Neuron (in vitro differentiated cells): ENCODE results near the gene SLC5A9.

ENCODE experiments used
- H2AFZ ChIP-seq: one replicate; pipeline ENCODE4 v1.6.1; 2013; ENCODE audit warnings: low read depth, mild to moderate bottlenecking, inconsistent platforms, low read length, moderate library complexity
- H3K27me3 ChIP-seq: one replicate; pipeline ENCODE4 v1.6.1; 2013; ENCODE audit warnings: low read length; ENCODE audit not compliant: insufficient read depth
- H3K36me3 ChIP-seq: one replicate; pipeline ENCODE4 v1.6.1; 2013; ENCODE audit warnings: low read length; ENCODE audit not compliant: insufficient read depth
- H3K4me1 ChIP-seq: one replicate; pipeline ENCODE4 v1.6.1; 2013; ENCODE audit warnings: low read length; ENCODE audit not compliant: insufficient read depth
- H3K4me3 ChIP-seq: 2 replicates; pipeline ENCODE4 v1.5.1; 2013; ENCODE audit warnings: mild to moderate bottlenecking, low read length, moderate library complexity
- H3K9me3 ChIP-seq: one replicate; pipeline ENCODE4 v1.6.1; 2013; ENCODE audit warnings: low read length

Gene SLC5A9

GRCh38 chr1:48216941-48217340 lies 5.6 kb upstream of the SLC5A9 start:
- Histone ChIP-seq H3K36me3 (no peaks in the 10 kb centered on the region), H2AFZ (no peak overlapping the region), H3K4me1 (no peaks in the 10 kb centered on the region), H3K9me3 (no peaks in the 10 kb centered on the region), H3K4me3 (no peak overlapping the region), H3K27me3 (peaks cover 5% of the 10 kb centered on the region)

GRCh38 chr1:48217856-48218255 lies 4.7 kb upstream of the SLC5A9 start:
- Histone ChIP-seq H3K27me3 (peaks cover 5% of the 10 kb centered on the region), H3K9me3 (no peaks in the 10 kb centered on the region), H2AFZ (no peak overlapping the region), H3K4me3 (no peak overlapping the region), H3K36me3 (no peaks in the 10 kb centered on the region), H3K4me1 (no peaks in the 10 kb centered on the region)

- Histone ChIP-seq H2AFZ (no peak overlapping the region), H3K36me3 (no peaks in the 10 kb centered on the region), H3K9me3 (no peaks in the 10 kb centered on the region), H3K4me3 (no peak overlapping the region), H3K27me3 (peaks cover 5% of the 10 kb centered on the region), H3K4me1 (no peaks in the 10 kb centered on the region)
Measured at GRCh38 chr1:48219803-48220202, 2.7 kb upstream of the SLC5A9 start.

GRCh38 chr1:48221122-48221521 lies 1.4 kb upstream of the SLC5A9 start:
- H3K4me3 ChIP-seq = no peak overlapping the region
- H3K36me3 ChIP-seq = no peaks in the 10 kb centered on the region
- H3K4me1 ChIP-seq = no peaks in the 10 kb centered on the region
- no peaks in the 10 kb centered on the region for H3K9me3 ChIP-seq
- H2AFZ ChIP-seq = no peak overlapping the region
- peaks cover 3% of the 10 kb centered on the region for H3K27me3 ChIP-seq

GRCh38 chr1:48221657-48222056 lies 859 bp upstream of the SLC5A9 start:
- Histone ChIP-seq H3K4me1 (no peaks in the 10 kb centered on the region), H3K4me3 (no peak overlapping the region), H3K27me3 (peaks cover under 1% of the 10 kb centered on the region), H3K9me3 (no peaks in the 10 kb centered on the region), H3K36me3 (no peaks in the 10 kb centered on the region), H2AFZ (no peak overlapping the region)

- Histone ChIP-seq H3K36me3 (no peaks in the 10 kb centered on the region), H3K4me1 (no peaks in the 10 kb centered on the region), H3K4me3 (no peak overlapping the region), H2AFZ (no peak overlapping the region), H3K9me3 (no peaks in the 10 kb centered on the region), H3K27me3 (no peaks in the 10 kb centered on the region)
Measured at GRCh38 chr1:48223366-48224240, 1.1 kb downstream of the SLC5A9 start.

GRCh38 chr1:48224791-48225190 lies 2.3 kb downstream of the SLC5A9 start:
- H3K27me3 ChIP-seq = no peaks in the 10 kb centered on the region
- no peaks in the 10 kb centered on the region for H3K36me3 ChIP-seq
- no peak overlapping the region for H2AFZ ChIP-seq
- no peak overlapping the region for H3K4me3 ChIP-seq
- no peaks in the 10 kb centered on the region for H3K4me1 ChIP-seq
- H3K9me3 ChIP-seq = no peaks in the 10 kb centered on the region

- no peaks in the 10 kb centered on the region for H3K36me3 ChIP-seq
- no peak overlapping the region for H2AFZ ChIP-seq
- no peaks in the 10 kb centered on the region for H3K4me1 ChIP-seq
- no peak overlapping the region for H3K4me3 ChIP-seq
- no peaks in the 10 kb centered on the region for H3K9me3 ChIP-seq
- no peaks in the 10 kb centered on the region for H3K27me3 ChIP-seq
Measured at GRCh38 chr1:48225579-48225978, 3.1 kb downstream of the SLC5A9 start.

- Histone ChIP-seq H3K9me3 (no peaks in the 10 kb centered on the region), H3K4me1 (no peaks in the 10 kb centered on the region), H3K27me3 (no peaks in the 10 kb centered on the region), H3K4me3 (no peak overlapping the region), H3K36me3 (no peaks in the 10 kb centered on the region), H2AFZ (no peak overlapping the region)
Measured at GRCh38 chr1:48227165-48228013, 4.9 kb downstream of the SLC5A9 start.

GRCh38 chr1:48228156-48228555 lies 5.6 kb downstream of the SLC5A9 start:
- H3K9me3 ChIP-seq = no peaks in the 10 kb centered on the region
- H3K4me3 ChIP-seq = no peak overlapping the region
- H3K27me3 ChIP-seq = no peaks in the 10 kb centered on the region
- no peaks in the 10 kb centered on the region for H3K4me1 ChIP-seq
- no peak overlapping the region for H2AFZ ChIP-seq
- no peaks in the 10 kb centered on the region for H3K36me3 ChIP-seq

GRCh38 chr1:48229317-48229716 lies 6.8 kb downstream of the SLC5A9 start:
- Histone ChIP-seq H3K4me1 (no peaks in the 10 kb centered on the region), H3K27me3 (no peaks in the 10 kb centered on the region), H2AFZ (no peak overlapping the region), H3K4me3 (no peak overlapping the region), H3K36me3 (no peaks in the 10 kb centered on the region), H3K9me3 (no peaks in the 10 kb centered on the region)

- Histone ChIP-seq H3K9me3 (no peaks in the 10 kb centered on the region), H3K4me1 (no peaks in the 10 kb centered on the region), H2AFZ (no peak overlapping the region), H3K27me3 (no peaks in the 10 kb centered on the region), H3K4me3 (no peak overlapping the region), H3K36me3 (no peaks in the 10 kb centered on the region)
Measured at GRCh38 chr1:48230236-48230635, 7.7 kb downstream of the SLC5A9 start.

GRCh38 chr1:48232722-48233121 lies 10.2 kb downstream of the SLC5A9 start:
- Histone ChIP-seq H3K36me3 (no peaks in the 10 kb centered on the region), H3K4me1 (no peaks in the 10 kb centered on the region), H3K4me3 (no peak overlapping the region), H2AFZ (no peak overlapping the region), H3K27me3 (no peaks in the 10 kb centered on the region), H3K9me3 (no peaks in the 10 kb centered on the region)
